SK-N-SH treated with all-trans-retinoic acid at 6 μM for 48 hours (cell line): ENCODE results near the gene RNF126.

Source experiments
- ESRRG ChIP-seq: fragments of 250-450 bp; sonication (Bioruptor Pico); IDR thresholded peaks from 2 replicates; pipeline ENCODE4 v1.6.1; 2021; ENCODE audit warnings: mild to moderate bottlenecking
- TF ChIP-seq, protein P1 (sequence below): fragments of 250-450 bp; sonication (Bioruptor Pico); IDR thresholded peaks from 2 replicates; pipeline ENCODE4 v1.8.0; 2020; ENCODE audit warnings: mild to moderate bottlenecking, moderate library complexity, borderline replicate concordance
- TF ChIP-seq, protein P2 (sequence below): fragments of 250-450 bp; sonication (Bioruptor Pico); IDR thresholded peaks from 2 replicates; pipeline ENCODE4 v1.5.1; 2021; ENCODE audit warnings: mild to moderate bottlenecking, moderate library complexity

DNA sequence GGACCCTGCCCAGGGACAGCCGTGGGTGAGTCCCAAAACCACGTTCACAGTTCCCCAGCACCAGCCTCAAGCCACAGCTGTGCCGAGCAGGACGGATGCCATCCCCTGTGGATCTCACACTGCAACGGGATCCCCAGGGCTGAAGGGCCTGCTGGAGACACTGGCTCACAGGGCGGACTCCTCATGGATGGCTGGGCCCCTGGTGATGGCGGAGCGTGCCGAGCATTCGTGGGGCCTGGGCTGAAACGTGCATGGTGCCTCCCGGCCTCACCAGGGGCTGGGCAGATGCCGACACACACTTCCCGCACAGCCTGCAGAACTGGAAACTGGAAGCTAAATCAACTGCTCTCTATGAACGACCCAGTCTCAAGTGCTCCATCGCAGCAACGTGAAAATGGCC, 9.6 kb downstream of the RNF126 start:
- TF ChIP-seq, protein P1, sequence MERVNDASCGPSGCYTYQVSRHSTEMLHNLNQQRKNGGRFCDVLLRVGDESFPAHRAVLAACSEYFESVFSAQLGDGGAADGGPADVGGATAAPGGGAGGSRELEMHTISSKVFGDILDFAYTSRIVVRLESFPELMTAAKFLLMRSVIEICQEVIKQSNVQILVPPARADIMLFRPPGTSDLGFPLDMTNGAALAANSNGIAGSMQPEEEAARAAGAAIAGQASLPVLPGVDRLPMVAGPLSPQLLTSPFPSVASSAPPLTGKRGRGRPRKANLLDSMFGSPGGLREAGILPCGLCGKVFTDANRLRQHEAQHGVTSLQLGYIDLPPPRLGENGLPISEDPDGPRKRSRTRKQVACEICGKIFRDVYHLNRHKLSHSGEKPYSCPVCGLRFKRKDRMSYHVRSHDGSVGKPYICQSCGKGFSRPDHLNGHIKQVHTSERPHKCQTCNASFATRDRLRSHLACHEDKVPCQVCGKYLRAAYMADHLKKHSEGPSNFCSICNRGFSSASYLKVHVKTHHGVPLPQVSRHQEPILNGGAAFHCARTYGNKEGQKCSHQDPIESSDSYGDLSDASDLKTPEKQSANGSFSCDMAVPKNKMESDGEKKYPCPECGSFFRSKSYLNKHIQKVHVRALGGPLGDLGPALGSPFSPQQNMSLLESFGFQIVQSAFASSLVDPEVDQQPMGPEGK (CRISPR knock-in tag), result no peak
- no peak for TF ChIP-seq ESRRG (CRISPR knock-in tag)
- TF ChIP-seq, protein P2, sequence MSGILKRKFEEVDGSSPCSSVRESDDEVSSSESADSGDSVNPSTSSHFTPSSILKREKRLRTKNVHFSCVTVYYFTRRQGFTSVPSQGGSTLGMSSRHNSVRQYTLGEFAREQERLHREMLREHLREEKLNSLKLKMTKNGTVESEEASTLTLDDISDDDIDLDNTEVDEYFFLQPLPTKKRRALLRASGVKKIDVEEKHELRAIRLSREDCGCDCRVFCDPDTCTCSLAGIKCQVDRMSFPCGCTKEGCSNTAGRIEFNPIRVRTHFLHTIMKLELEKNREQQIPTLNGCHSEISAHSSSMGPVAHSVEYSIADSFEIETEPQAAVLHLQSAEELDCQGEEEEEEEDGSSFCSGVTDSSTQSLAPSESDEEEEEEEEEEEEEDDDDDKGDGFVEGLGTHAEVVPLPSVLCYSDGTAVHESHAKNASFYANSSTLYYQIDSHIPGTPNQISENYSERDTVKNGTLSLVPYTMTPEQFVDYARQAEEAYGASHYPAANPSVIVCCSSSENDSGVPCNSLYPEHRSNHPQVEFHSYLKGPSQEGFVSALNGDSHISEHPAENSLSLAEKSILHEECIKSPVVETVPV (CRISPR knock-in tag), result no peak
